IMR-90 (cell line): ENCODE results near the gene IWS1. TPM values are rescaled to one million over a fixed set of nuclear protein-coding genes. Genes with fewer than 3 reads are reported as not detected.
A peak's percentile ranks its signal among the peaks of the same experiment; 100 is the strongest.

Experiments
- ATAC-seq: fragments of 200-7000 bp; cut with Tn5 transposase; 2 replicates; pipeline ENCODE4 v1.9.1; 2020; ENCODE audit warnings: low read depth, mild to moderate bottlenecking, moderate library complexity
- BruUV-seq: library from RNA; stranded (reverse); fragments of 400-500 nt; replicated peaks from 2 replicates; lab custom pipeline; 2021; lab: Mats Ljungman, UMichigan
- CTCF ChIA-PET: fragments of 300-600 bp; formaldehyde crosslinking; extraction: SDS; loops from one replicate; lab custom pipeline; 2021; ENCODE audit warnings: antibody characterized with exemption; lab: Yijun Ruan, JAX
- POLR2A ChIA-PET: fragments of 300-600 bp; sonication (Branson Sonifier 250); formaldehyde crosslinking; loops from one replicate; lab custom pipeline; 2022; ENCODE audit warnings: antibody characterized with exemption; ENCODE audit not compliant: unreplicated experiment; lab: Charles Lee
- DNase-seq: peaks from one replicate; pipeline ENCODE4 v3.0.0; 2013
- H2AFZ ChIP-seq: replicated peaks from 2 replicates; pipeline ENCODE3; 2013; ENCODE audit warnings: low read length, mild to moderate bottlenecking; ENCODE audit not compliant: poor library complexity
- H2AK5ac ChIP-seq: 2 replicates; pipeline ENCODE4 v1.6.1; 2013; ENCODE audit warnings: low read depth, low read length, inconsistent platforms
- H2AK9ac ChIP-seq: replicated peaks from 2 replicates; pipeline ENCODE3; 2013; ENCODE audit warnings: mild to moderate bottlenecking, low read depth, low read length, moderate library complexity; ENCODE audit not compliant: poor library complexity
- H2BK120ac ChIP-seq: 2 replicates; pipeline ENCODE4 v1.6.1; 2013; ENCODE audit warnings: low read depth, low read length, inconsistent platforms
- H2BK15ac ChIP-seq: 3 replicates; pipeline ENCODE4 v1.6.1; 2013; ENCODE audit warnings: low read depth, low read length, inconsistent platforms
- H2BK20ac ChIP-seq: 2 replicates; pipeline ENCODE4 v1.6.1; 2013; ENCODE audit warnings: low read depth, mild to moderate bottlenecking, inconsistent platforms, low read length, moderate library complexity
- H2BK5ac ChIP-seq: 2 replicates; pipeline ENCODE4 v1.6.1; 2013; ENCODE audit warnings: mild to moderate bottlenecking, low read depth, low read length, inconsistent platforms; ENCODE audit not compliant: poor library complexity, severe bottlenecking
- H3K14ac ChIP-seq: replicated peaks from 2 replicates; pipeline ENCODE4 v1.6.1; 2013; ENCODE audit warnings: low read depth, low read length, inconsistent platforms
- H3K18ac ChIP-seq: 2 replicates; pipeline ENCODE4 v1.6.1; 2013; ENCODE audit warnings: low read depth, low read length, control low read depth
- H3K23ac ChIP-seq: 2 replicates; pipeline ENCODE4 v1.6.1; 2013; ENCODE audit warnings: low read depth, low read length, inconsistent platforms
- H3K27ac ChIP-seq: 2 replicates; pipeline ENCODE4 v1.5.1; 2013; ENCODE audit warnings: mild to moderate bottlenecking, control low read depth, low read length; ENCODE audit not compliant: insufficient read depth
- H3K27me3 ChIP-seq: 2 replicates; pipeline ENCODE4 v1.6.1; 2013; ENCODE audit warnings: low read length; ENCODE audit not compliant: control insufficient read depth, insufficient read depth
- H3K36me3 ChIP-seq: 2 replicates; pipeline ENCODE4 v1.6.1; 2013; ENCODE audit warnings: low read length, mixed read lengths; ENCODE audit not compliant: control insufficient read depth, insufficient read depth
- H3K4ac ChIP-seq: 2 replicates; pipeline ENCODE4 v1.6.1; 2013; ENCODE audit warnings: low read depth, low read length, inconsistent platforms
- H3K4me1 ChIP-seq: 2 replicates; pipeline ENCODE4 v1.6.1; 2013; ENCODE audit warnings: low read length, mixed read lengths; ENCODE audit not compliant: control insufficient read depth, insufficient read depth
- H3K4me2 ChIP-seq: 2 replicates; pipeline ENCODE4 v1.6.1; 2013; ENCODE audit warnings: low read depth, mild to moderate bottlenecking, control low read depth, low read length, moderate library complexity
- H3K4me3 ChIP-seq: 2 replicates; pipeline ENCODE4 v1.5.1; 2013; ENCODE audit warnings: low read depth, mild to moderate bottlenecking, control low read depth, low read length, moderate library complexity; ENCODE audit not compliant: insufficient read depth
- H3K56ac ChIP-seq: 2 replicates; pipeline ENCODE4 v1.6.1; 2013; ENCODE audit warnings: low read length, inconsistent platforms; ENCODE audit not compliant: insufficient read depth; ENCODE audit errors: extremely low read depth
- H3K79me1 ChIP-seq, 2 experiments: 2 replicates each; pipeline ENCODE4 v1.6.1; 2013; ENCODE audit warnings: low read length in 2 of 2, inconsistent platforms in 1 of 2, low read depth in 1 of 2
- H3K9ac ChIP-seq: 2 replicates; pipeline ENCODE4 v1.6.1; 2013; ENCODE audit warnings: low read depth, low read length, control low read depth
- H3K9me1 ChIP-seq: 2 replicates; pipeline ENCODE4 v1.6.1; 2013; ENCODE audit warnings: low read length, inconsistent platforms; ENCODE audit not compliant: insufficient read depth
- H3K9me3 ChIP-seq: 2 replicates; pipeline ENCODE4 v1.6.1; 2013; ENCODE audit warnings: low read length; ENCODE audit not compliant: control insufficient read depth, insufficient read depth
- H4K20me1 ChIP-seq: 2 replicates; pipeline ENCODE4 v1.6.1; 2013; ENCODE audit warnings: low read length, inconsistent platforms; ENCODE audit not compliant: insufficient read depth
- H4K5ac ChIP-seq: 2 replicates; pipeline ENCODE4 v1.6.1; 2013; ENCODE audit warnings: mild to moderate bottlenecking, low read depth, low read length, control low read depth
- H4K8ac ChIP-seq, 2 experiments: 2 replicates each; pipeline ENCODE4 v1.6.1; 2013; ENCODE audit warnings: low read depth in 2 of 2, low read length in 2 of 2, control low read depth in 1 of 2, inconsistent platforms in 1 of 2
- H4K91ac ChIP-seq: 2 replicates; pipeline ENCODE4 v1.6.1; 2013; ENCODE audit warnings: low read depth, low read length, inconsistent platforms; ENCODE audit not compliant: insufficient read depth
- CEBPB ChIP-seq: IDR thresholded peaks from 2 replicates; pipeline ENCODE4 v1.6.1; 2012; ENCODE audit warnings: low read depth, low read length, improper control_type of control experiment
- CHD1 ChIP-seq: IDR thresholded peaks from 2 replicates; pipeline ENCODE4 v1.6.1; 2012; ENCODE audit warnings: low read depth, low read length, improper control_type of control experiment
- FOS ChIP-seq: fragments of 150-350 bp; IDR thresholded peaks from 2 replicates; pipeline ENCODE4 v1.6.1; 2016; ENCODE audit warnings: low read depth, low read length
- MAFK ChIP-seq: IDR thresholded peaks from 2 replicates; pipeline ENCODE4 v1.6.1; 2012; ENCODE audit warnings: low read depth, low read length, improper control_type of control experiment
- MXI1 ChIP-seq: IDR thresholded peaks from 2 replicates; pipeline ENCODE4 v1.6.1; 2012; ENCODE audit warnings: low read depth, mild to moderate bottlenecking, low read length, moderate library complexity, borderline replicate concordance
- NFE2L2 ChIP-seq: fragments of 150-350 bp; IDR thresholded peaks from 2 replicates; pipeline ENCODE4 v1.6.1; 2016; ENCODE audit warnings: low read depth, mild to moderate bottlenecking, low read length
- POLR2A ChIP-seq: IDR thresholded peaks from 2 replicates; pipeline ENCODE4 v1.6.1; 2012; ENCODE audit warnings: mild to moderate bottlenecking, low read depth, low read length
- RAD21 ChIP-seq: IDR thresholded peaks from 2 replicates; pipeline ENCODE4 v1.6.1; 2012; ENCODE audit warnings: low read length, improper control_type of control experiment
- RCOR1 ChIP-seq: IDR thresholded peaks from 2 replicates; pipeline ENCODE4 v1.6.1; 2012; ENCODE audit warnings: mild to moderate bottlenecking, low read length, improper control_type of control experiment; ENCODE audit not compliant: insufficient replicate concordance
- RFX5 ChIP-seq: IDR thresholded peaks from 2 replicates; pipeline ENCODE4 v1.8.0; 2012; ENCODE audit warnings: low read depth, mild to moderate bottlenecking, low read length, moderate library complexity
- SMC3 ChIP-seq: fragments of 150-350 bp; IDR thresholded peaks from 2 replicates; pipeline ENCODE4 v1.6.1; 2016; ENCODE audit warnings: low read depth, mild to moderate bottlenecking, antibody characterized with exemption, low read length, moderate library complexity
- USF2 ChIP-seq: fragments of 150-350 bp; IDR thresholded peaks from 2 replicates; pipeline ENCODE4 v1.6.1; 2017; ENCODE audit warnings: mild to moderate bottlenecking, antibody characterized with exemption, low read length, low read depth
- WGBS, 2 experiments: methylation state at CpG; one replicate each; pipeline versions ENCODE4 v1.1.5 to v1.1.7; 2013; ENCODE audit warnings: missing lambda C conversion rate in 2 of 2; ENCODE audit not compliant: insufficient read length in 1 of 2; ENCODE audit errors: extremely low coverage in 2 of 2; 5-methylcytosine and 5-hydroxymethylcytosine counted together
- dilution Hi-C: fragments of 300-500 bp; cut with HindIII; formaldehyde crosslinking; loops from one replicate; pipeline ENCODE4 v1.14.3; 2018; ENCODE audit warnings: low sequenced_read_pairs; ENCODE audit not compliant: unreplicated experiment
- in situ Hi-C: fragments of 300-500 bp; cut with MboI; formaldehyde crosslinking; loops from 3 replicates; pipeline ENCODE4 v1.14.3; 2019; ENCODE audit warnings: low sequenced_read_pairs, inconsistent platforms, mixed read lengths
- intact Hi-C: fragments of 100-400 bp; cut with micrococcal nuclease; formaldehyde crosslinking; loops from 2 replicates; pipeline ENCODE4 v1.10.0; 2022
- polyA plus RNA-seq, 3 experiments: library from polyadenylated mRNA; depleted of rRNA; stranded (reverse); fragments of >200 nt; gene quantifications; 2 replicates each; pipeline ENCODE4 v1.2.3, GENCODE V29; 2012; ENCODE audit warnings: low replicate concordance in 1 of 3
- total RNA-seq: library from RNA; depleted of rRNA; stranded (reverse); fragments of >200 nt; gene quantifications from 2 replicates; pipeline ENCODE4 v1.2.3, GENCODE V29; 2012

Gene IWS1
- total and polyA plus RNA-seq, 2 of the 4 experiments (the other 2 are of a cell fraction): 31.5 to 52.5 TPM

- TF ChIP-seq CHD1 (no peak), USF2 (no peak), CEBPB (no peak), FOS (no peak), RCOR1 (no peak), RFX5 (no peak), MAFK (no peak), MXI1 (no peak), RAD21 (no peak), SMC3 (no peak), NFE2L2 (no peak), POLR2A (no peak)
- WGBS, 2 experiments: 80% methylated on average over 3 of the region's 4 CpGs; no CpG with 5 or more reads in 1 of the 2 experiments
- peaks cover 9% of the 10 kb centered on the region; the same call in 1 of the 2 replicates for H3K9me1 ChIP-seq
- no peaks in the 10 kb centered on the region for H3K4me1 ChIP-seq
- in situ Hi-C loops (no loop called here), intact Hi-C loops (no loop called here), dilution Hi-C loops (no loop called here)
- 0 out of 2 replicates have a peak overlapping the region, but pooled peaks have one; percentile 31 for H3K14ac ChIP-seq
- H4K5ac ChIP-seq: no peak overlapping the region
- no peak overlapping the region for H2BK5ac ChIP-seq
- no peak overlapping the region for H3K9ac ChIP-seq
- H2BK15ac ChIP-seq: no peak overlapping the region
- CTCF ChIA-PET: no interaction called here
- H2AK9ac ChIP-seq: no peak overlapping the region
- POLR2A ChIA-PET: no interaction called here
- no peak for ATAC-seq
- H2BK20ac ChIP-seq: no peak overlapping the region
- 0 out of 4 replicates have a peak, but pooled peaks cover 0 to 6% of the 10 kb centered on the region in 2 experiments for H3K79me1 ChIP-seq
- no peaks in the 10 kb centered on the region for H3K36me3 ChIP-seq
- no peak overlapping the region for H3K23ac ChIP-seq
- no peak overlapping the region for H3K4me2 ChIP-seq
- H3K56ac ChIP-seq: no peak overlapping the region
- H4K91ac ChIP-seq: no peak overlapping the region
- H2AFZ ChIP-seq: peak overlapping the region; percentile 67
- H4K20me1 ChIP-seq: no peaks in the 10 kb centered on the region
- no peak overlapping the region for H2AK5ac ChIP-seq
- no peak overlapping the region for H2BK120ac ChIP-seq
- DNase-seq: peak; percentile 34
- H3K9me3 ChIP-seq: no peaks in the 10 kb centered on the region
- no peak overlapping the region for H3K18ac ChIP-seq
- H3K4me3 ChIP-seq: no peak overlapping the region
- 0 out of 4 replicates have a peak overlapping the region, but pooled peaks of 1 of the 2 experiments have one; percentile 17 for H4K8ac ChIP-seq
- BruUV-seq: no TSS peak
- H3K27ac ChIP-seq: no peak overlapping the region
- peaks cover 18% of the 10 kb centered on the region for H3K27me3 ChIP-seq
- H3K4ac ChIP-seq: no peak overlapping the region
Observed at GRCh38 chr2:127531221-127531648, 4.9 kb upstream of the IWS1 start.
